GM10266 (cell line): ENCODE results near the gene TGFB2.

ENCODE experiments used
- DNase-seq: peaks from one replicate; pipeline ENCODE4 v3.0.0; 2012; ENCODE audit errors: extremely low spot score
- CTCF ChIP-seq: IDR thresholded peaks from 2 replicates; pipeline ENCODE4 v1.5.1; 2012; ENCODE audit warnings: mild to moderate bottlenecking, low read depth; ENCODE audit not compliant: control insufficient read depth, insufficient read depth; ENCODE audit errors: missing control alignments

The TGFB2 gene

GRCh38 chr1:218462587-218462986, 117.5 kb downstream of the TGFB2 start:
- TF ChIP-seq CTCF = no peak

GRCh38 chr1:218463194-218464156, 118.3 kb downstream of the TGFB2 start:
- DNase-seq = no peak
- TF ChIP-seq CTCF = no peak

More at GRCh38 chr1:218462587-218462986, 117.5 kb downstream of the TGFB2 start:
- DNase-seq = no peak

GRCh38 chr1:218464871-218465270, 119.7 kb downstream of the TGFB2 start:
- no peak for DNase-seq
- no peak for TF ChIP-seq CTCF

GRCh38 chr1:218466341-218467010, 121.3 kb downstream of the TGFB2 start:
- no peak for TF ChIP-seq CTCF
- no peak for DNase-seq

- no peak for TF ChIP-seq CTCF
- DNase-seq = no peak
Measured at GRCh38 chr1:218467101-218468072, 122.3 kb downstream of the TGFB2 start.

GRCh38 chr1:218468711-218469110, 123.6 kb downstream of the TGFB2 start:
- no peak for TF ChIP-seq CTCF
- DNase-seq = no peak
